ENCODE measurements around the gene SBK1.

- TF ChIP-seq CTCF (conservative IDR thresholded peaks at IDR 0.05; ENCODE audit: low read depth, low read length), result no peak
- no peak for TF ChIP-seq POLR2A (IDR thresholded peaks at IDR 0.05; ENCODE audit: low read depth, low read length)
Observed at GRCh38 chr16:28276301-28276700, 16.0 kb upstream of the SBK1 start.

All from IMR-90 (cell line).